OCI-LY7 (cell line): ENCODE measurements around the gene MRAP. TPM values are rescaled to one million over a fixed set of nuclear protein-coding genes. Genes with fewer than 3 reads are reported as not detected.

ENCODE experiments used
- BruUV-seq: library from RNA; stranded (reverse); fragments of 400-500 nt; replicated peaks from 2 replicates; lab custom pipeline; 2021; lab: Mats Ljungman, UMichigan
- CTCF ChIA-PET: fragments of 300-600 bp; sonication (Branson Sonifier 250); formaldehyde crosslinking; loops from one replicate; lab custom pipeline; 2022; ENCODE audit warnings: antibody characterized with exemption; ENCODE audit not compliant: unreplicated experiment; lab: Charles Lee
- POLR2A ChIA-PET: fragments of 300-600 bp; sonication (Branson Sonifier 250); formaldehyde crosslinking; loops from one replicate; lab custom pipeline; 2022; ENCODE audit warnings: antibody characterized with exemption; lab: Charles Lee
- DNase-seq: peaks from one replicate; pipeline ENCODE4 v3.0.0-alpha.2; 2015; ENCODE audit warnings: low spot score
- H2AFZ ChIP-seq: fragments of 200-600 bp; sonication (generic), shearing (Covaris generic); 2 replicates; pipeline ENCODE4 v1.6.1; 2014; ENCODE audit warnings: mild to moderate bottlenecking, antibody characterized with exemption, low read length, moderate library complexity
- H3K27ac ChIP-seq: fragments of 200-600 bp; sonication (generic); 2 replicates; pipeline ENCODE4 v1.5.1; 2014; ENCODE audit warnings: mixed run types, low read depth, mild to moderate bottlenecking, moderate library complexity, low read length, inconsistent platforms; ENCODE audit not compliant: poor library complexity, severe bottlenecking
- H3K36me3 ChIP-seq: fragments of 200-600 bp; sonication (generic); 2 replicates; pipeline ENCODE4 v1.6.1; 2014; ENCODE audit warnings: mild to moderate bottlenecking, antibody characterized with exemption, low read length, moderate library complexity, mixed read lengths; ENCODE audit not compliant: insufficient read depth
- H3K4me1 ChIP-seq: fragments of 200-600 bp; sonication (generic); 2 replicates; pipeline ENCODE4 v1.5.1; 2014; ENCODE audit warnings: mild to moderate bottlenecking, low read length; ENCODE audit not compliant: insufficient read depth, poor library complexity, severe bottlenecking
- H3K4me2 ChIP-seq: fragments of 200-600 bp; sonication (generic); 2 replicates; pipeline ENCODE4 v1.6.1; 2014; ENCODE audit warnings: mild to moderate bottlenecking, low read length
- H3K4me3 ChIP-seq: fragments of 200-600 bp; sonication (generic); 2 replicates; pipeline ENCODE4 v1.5.1; 2014; ENCODE audit warnings: mild to moderate bottlenecking, low read depth, low read length; ENCODE audit not compliant: poor library complexity, severe bottlenecking
- H3K79me2 ChIP-seq: fragments of 200-600 bp; sonication (generic); 2 replicates; pipeline ENCODE4 v1.6.1; 2016; ENCODE audit warnings: low read depth, mild to moderate bottlenecking, low read length, moderate library complexity, mixed read lengths; ENCODE audit not compliant: insufficient read depth
- H3K9me2 ChIP-seq: fragments of 200-600 bp; sonication (generic); 2 replicates; pipeline ENCODE4 v1.6.1; 2016; ENCODE audit warnings: mild to moderate bottlenecking, low read length, mixed read lengths; ENCODE audit not compliant: insufficient read depth
- H3K9me3 ChIP-seq: fragments of 200-600 bp; sonication (generic); 2 replicates; pipeline ENCODE4 v1.6.1; 2014; ENCODE audit warnings: mild to moderate bottlenecking, mixed run types, low read length, mixed read lengths
- H4K20me1 ChIP-seq: fragments of 200-600 bp; sonication (generic); 2 replicates; pipeline ENCODE4 v1.6.1; 2014; ENCODE audit warnings: mild to moderate bottlenecking, antibody characterized with exemption, low read length, moderate library complexity, mixed read lengths; ENCODE audit not compliant: insufficient read depth
- EZH2phosphoT487 ChIP-seq: fragments of 200-600 bp; sonication (generic); IDR thresholded peaks from 2 replicates; pipeline ENCODE4 v1.6.1; 2018; ENCODE audit warnings: low read depth, borderline replicate concordance, mild to moderate bottlenecking, mixed run types, antibody characterized with exemption, low read length, moderate library complexity, mixed read lengths
- intact Hi-C: fragments of 100-400 bp; cut with micrococcal nuclease; formaldehyde crosslinking; loops from one replicate; pipeline ENCODE4 v1.10.0; 2022; ENCODE audit not compliant: unreplicated experiment
- total RNA-seq, 2 experiments: library from RNA; depleted of rRNA in 1 of 2; stranded (reverse); fragments of >200 nt in 1 of 2; shearing (Covaris generic) in 1 of 2; gene quantifications; 2 replicates each; pipeline ENCODE4 v1.2.3, GENCODE V29; 2014 to 2022
- TF ChIP-seq, protein P1 (sequence below): fragments of 200-600 bp; sonication (generic); conservative IDR thresholded peaks from 2 replicates; pipeline ENCODE4 v1.5.1; 2014; ENCODE audit warnings: mild to moderate bottlenecking, antibody characterized with exemption, low read length, moderate library complexity, mixed read lengths

MRAP gene
- total RNA-seq, 2 experiments from 2014 or later: not detected

DNA sequence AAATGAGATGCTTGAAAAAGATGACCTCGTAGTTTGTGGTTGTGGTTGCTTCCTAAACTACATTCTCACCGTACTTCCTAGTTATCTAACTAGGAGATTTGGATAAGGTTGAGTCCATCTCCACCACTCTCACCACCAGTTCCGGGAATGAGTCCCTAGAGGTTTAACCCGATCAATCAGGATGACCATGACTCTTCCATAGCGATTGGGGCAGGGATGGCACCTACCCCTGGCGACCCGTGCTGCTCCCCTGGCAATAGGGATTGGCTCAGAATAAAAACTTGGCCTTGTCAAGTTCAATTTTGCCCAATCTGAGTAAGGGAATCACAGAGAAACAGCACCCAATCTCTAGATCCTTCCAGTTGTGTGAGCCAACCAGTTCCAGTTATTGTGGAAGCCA is 17.1 kb upstream of the MRAP start:
- ChIA-PET CTCF (no interaction called here), POLR2A (interaction anchor here (0.9 kb wide), 1 partner anchor 10 kb away, joined by 5 read pairs; no protein-coding TSS in a partner anchor)
- intact Hi-C loops: no loop called here
- no peak overlapping the region for H3K27ac ChIP-seq
- no peaks in the 10 kb centered on the region for H3K36me3 ChIP-seq
- no TSS peak for BruUV-seq
- no peaks in the 10 kb centered on the region for H3K9me3 ChIP-seq
- H4K20me1 ChIP-seq: no peaks in the 10 kb centered on the region
- peaks cover 19% of the 10 kb centered on the region for H3K79me2 ChIP-seq
- H3K4me1 ChIP-seq: peaks cover 18% of the 10 kb centered on the region
- H3K4me3 ChIP-seq: no peak overlapping the region
- H3K9me2 ChIP-seq: no peaks in the 10 kb centered on the region
- no peak for DNase-seq
- TF ChIP-seq, protein P1, sequence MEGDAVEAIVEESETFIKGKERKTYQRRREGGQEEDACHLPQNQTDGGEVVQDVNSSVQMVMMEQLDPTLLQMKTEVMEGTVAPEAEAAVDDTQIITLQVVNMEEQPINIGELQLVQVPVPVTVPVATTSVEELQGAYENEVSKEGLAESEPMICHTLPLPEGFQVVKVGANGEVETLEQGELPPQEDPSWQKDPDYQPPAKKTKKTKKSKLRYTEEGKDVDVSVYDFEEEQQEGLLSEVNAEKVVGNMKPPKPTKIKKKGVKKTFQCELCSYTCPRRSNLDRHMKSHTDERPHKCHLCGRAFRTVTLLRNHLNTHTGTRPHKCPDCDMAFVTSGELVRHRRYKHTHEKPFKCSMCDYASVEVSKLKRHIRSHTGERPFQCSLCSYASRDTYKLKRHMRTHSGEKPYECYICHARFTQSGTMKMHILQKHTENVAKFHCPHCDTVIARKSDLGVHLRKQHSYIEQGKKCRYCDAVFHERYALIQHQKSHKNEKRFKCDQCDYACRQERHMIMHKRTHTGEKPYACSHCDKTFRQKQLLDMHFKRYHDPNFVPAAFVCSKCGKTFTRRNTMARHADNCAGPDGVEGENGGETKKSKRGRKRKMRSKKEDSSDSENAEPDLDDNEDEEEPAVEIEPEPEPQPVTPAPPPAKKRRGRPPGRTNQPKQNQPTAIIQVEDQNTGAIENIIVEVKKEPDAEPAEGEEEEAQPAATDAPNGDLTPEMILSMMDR: no peak
- TF ChIP-seq EZH2phosphoT487: no peak
- no peak overlapping the region for H2AFZ ChIP-seq
- no peak overlapping the region for H3K4me2 ChIP-seq

DNA sequence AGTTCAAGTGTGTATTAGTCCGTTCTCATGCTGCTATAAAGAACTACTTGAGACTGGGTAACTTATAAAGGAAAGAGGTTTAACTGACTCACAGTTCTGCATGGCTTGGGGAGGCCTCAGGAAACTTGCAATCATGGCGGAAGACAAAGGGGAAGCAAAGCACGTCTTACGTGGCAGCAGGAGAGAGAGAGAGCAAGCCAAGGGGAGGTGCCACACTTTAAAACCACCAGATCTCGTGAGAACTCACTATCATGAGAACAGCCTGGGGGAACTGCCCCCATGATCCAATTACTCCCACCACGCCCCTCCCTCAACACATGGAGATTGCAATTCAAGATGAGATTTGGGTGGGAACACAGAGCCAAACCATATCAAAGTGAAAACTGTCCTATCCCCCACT is 15.7 kb upstream of the MRAP start:
- TF ChIP-seq EZH2phosphoT487: no peak
- TF ChIP-seq, protein P1: no peak
- Histone ChIP-seq H3K4me1 (peaks cover 9% of the 10 kb centered on the region), H3K9me2 (no peaks in the 10 kb centered on the region), H3K4me2 (no peak overlapping the region), H4K20me1 (no peaks in the 10 kb centered on the region), H3K4me3 (no peak overlapping the region), H3K9me3 (no peaks in the 10 kb centered on the region), H3K27ac (no peak overlapping the region), H2AFZ (no peak overlapping the region), H3K79me2 (peaks cover 5% of the 10 kb centered on the region; the same call in 1 of the 2 replicates), H3K36me3 (no peaks in the 10 kb centered on the region)
- POLR2A ChIA-PET: no interaction called here
- BruUV-seq: no TSS peak
- CTCF ChIA-PET: no interaction called here
- no peak for DNase-seq
- intact Hi-C loops: no loop called here

DNA sequence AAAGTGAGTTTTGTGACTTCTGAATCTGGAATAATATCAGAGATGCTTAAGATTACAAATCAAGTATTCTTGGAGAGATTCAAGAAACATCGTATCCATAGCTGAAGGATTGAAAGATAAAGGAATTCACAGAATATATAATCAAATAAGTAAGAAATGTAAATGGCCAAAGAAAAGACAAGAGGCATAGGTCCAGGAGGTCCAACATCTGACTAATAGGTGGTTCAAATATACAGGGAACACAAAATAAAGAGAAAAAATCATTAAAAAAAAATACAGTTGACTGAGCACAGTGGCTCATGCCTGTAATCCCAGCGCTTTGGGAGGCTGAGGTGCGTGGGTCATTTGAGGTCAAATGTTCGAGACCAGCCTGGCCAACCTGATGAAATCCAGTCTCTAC is 13.2 kb upstream of the MRAP start:
- no peaks in the 10 kb centered on the region for H3K9me3 ChIP-seq
- H3K4me1 ChIP-seq: no peaks in the 10 kb centered on the region
- no peaks in the 10 kb centered on the region for H3K36me3 ChIP-seq
- H3K4me3 ChIP-seq: no peak overlapping the region
- H3K27ac ChIP-seq: no peak overlapping the region
- no peak overlapping the region for H3K4me2 ChIP-seq
- no peak for TF ChIP-seq EZH2phosphoT487
- TF ChIP-seq, protein P1: no peak
- intact Hi-C loops: no loop called here
- no peak overlapping the region for H2AFZ ChIP-seq
- no peaks in the 10 kb centered on the region for H3K9me2 ChIP-seq
- no peaks in the 10 kb centered on the region for H3K79me2 ChIP-seq
- no TSS peak for BruUV-seq
- H4K20me1 ChIP-seq: no peaks in the 10 kb centered on the region
- CTCF ChIA-PET: no interaction called here
- POLR2A ChIA-PET: interaction anchor here (0.5 to 0.6 kb wide), 3 partner anchors 548 to 769 kb away, joined by 3 to 5 read pairs (median 5); no protein-coding TSS in a partner anchor
- DNase-seq: no peak
